GM12873 (cell line): ENCODE results near the gene IRAG1.

Source experiments
- TF ChIP-seq, protein P1 (sequence below): IDR thresholded peaks from 2 replicates; pipeline ENCODE4 v1.5.1; 2012; ENCODE audit warnings: low read depth, mild to moderate bottlenecking, moderate library complexity, low read length, control low read depth; ENCODE audit not compliant: insufficient read depth; ENCODE audit errors: missing control alignments

IRAG1 gene

DNA sequence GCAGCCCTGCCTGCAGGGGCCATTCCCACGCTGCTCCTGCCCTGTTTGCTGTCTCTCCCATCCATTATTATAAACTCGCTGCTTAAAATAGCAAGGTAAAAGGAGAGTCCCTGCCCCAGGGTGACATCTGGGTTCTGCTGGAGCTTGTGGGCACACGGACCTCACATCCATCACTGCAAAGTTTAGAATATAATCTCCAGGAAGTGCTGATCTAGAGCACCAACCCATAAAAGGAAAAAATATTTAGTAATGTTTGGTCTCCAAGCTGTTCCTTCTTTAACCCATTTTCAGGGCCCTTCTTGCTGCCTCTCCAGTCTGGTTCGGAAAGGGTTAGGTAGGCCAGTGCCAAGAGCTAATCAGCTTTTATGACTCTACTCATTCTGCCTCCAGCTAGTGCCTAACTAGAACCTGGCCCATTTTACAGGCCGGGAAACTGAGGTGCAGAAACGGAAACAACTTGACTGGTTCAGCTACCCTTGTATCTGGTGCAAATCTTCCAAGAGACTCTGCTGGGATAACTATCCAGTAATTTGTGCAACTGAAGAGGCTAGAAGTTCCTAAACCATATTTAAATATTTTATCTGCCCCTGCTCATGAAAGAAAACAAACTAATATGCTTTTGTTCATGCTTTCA, 37.5 kb downstream of the IRAG1 start:
- TF ChIP-seq, protein P1, sequence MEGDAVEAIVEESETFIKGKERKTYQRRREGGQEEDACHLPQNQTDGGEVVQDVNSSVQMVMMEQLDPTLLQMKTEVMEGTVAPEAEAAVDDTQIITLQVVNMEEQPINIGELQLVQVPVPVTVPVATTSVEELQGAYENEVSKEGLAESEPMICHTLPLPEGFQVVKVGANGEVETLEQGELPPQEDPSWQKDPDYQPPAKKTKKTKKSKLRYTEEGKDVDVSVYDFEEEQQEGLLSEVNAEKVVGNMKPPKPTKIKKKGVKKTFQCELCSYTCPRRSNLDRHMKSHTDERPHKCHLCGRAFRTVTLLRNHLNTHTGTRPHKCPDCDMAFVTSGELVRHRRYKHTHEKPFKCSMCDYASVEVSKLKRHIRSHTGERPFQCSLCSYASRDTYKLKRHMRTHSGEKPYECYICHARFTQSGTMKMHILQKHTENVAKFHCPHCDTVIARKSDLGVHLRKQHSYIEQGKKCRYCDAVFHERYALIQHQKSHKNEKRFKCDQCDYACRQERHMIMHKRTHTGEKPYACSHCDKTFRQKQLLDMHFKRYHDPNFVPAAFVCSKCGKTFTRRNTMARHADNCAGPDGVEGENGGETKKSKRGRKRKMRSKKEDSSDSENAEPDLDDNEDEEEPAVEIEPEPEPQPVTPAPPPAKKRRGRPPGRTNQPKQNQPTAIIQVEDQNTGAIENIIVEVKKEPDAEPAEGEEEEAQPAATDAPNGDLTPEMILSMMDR = no peak

DNA sequence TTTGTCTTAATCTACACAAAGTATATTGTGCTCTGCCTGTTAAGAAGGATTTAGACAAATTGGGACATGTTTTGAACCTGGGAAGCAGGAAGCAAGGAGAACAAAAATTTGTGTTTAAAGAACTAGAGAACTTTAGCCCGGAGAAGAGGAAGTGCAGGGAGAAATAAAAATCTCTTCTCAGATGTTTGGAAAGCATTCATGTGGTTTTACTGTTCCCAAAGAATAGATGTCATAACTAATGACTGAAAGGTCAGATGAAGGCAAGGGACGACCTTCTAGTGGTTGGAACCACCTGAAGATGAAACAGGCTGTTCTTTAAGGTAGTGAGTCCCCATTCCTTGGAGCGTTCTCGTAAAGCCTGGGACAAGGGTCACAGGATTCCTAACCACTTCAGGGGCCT, 38.3 kb downstream of the IRAG1 start:
- TF ChIP-seq, protein P1 = no peak

DNA sequence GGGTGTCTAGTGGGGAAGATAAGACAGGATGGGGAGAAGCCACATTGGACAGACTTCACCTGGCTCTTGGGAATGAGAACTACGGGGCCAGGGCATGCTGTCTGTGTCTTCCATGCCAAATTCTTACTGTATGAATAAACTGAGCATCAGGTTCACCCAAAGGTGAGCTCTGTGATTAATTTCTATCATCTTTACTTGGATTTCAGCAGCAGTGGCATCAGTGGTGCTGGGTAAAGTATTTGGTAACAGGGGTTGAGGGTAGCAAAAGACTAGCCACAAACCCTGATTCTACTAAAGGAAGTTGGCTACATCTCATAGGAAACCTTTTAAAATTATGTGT, 38.8 kb downstream of the IRAG1 start:
- TF ChIP-seq, protein P1 = no peak

DNA sequence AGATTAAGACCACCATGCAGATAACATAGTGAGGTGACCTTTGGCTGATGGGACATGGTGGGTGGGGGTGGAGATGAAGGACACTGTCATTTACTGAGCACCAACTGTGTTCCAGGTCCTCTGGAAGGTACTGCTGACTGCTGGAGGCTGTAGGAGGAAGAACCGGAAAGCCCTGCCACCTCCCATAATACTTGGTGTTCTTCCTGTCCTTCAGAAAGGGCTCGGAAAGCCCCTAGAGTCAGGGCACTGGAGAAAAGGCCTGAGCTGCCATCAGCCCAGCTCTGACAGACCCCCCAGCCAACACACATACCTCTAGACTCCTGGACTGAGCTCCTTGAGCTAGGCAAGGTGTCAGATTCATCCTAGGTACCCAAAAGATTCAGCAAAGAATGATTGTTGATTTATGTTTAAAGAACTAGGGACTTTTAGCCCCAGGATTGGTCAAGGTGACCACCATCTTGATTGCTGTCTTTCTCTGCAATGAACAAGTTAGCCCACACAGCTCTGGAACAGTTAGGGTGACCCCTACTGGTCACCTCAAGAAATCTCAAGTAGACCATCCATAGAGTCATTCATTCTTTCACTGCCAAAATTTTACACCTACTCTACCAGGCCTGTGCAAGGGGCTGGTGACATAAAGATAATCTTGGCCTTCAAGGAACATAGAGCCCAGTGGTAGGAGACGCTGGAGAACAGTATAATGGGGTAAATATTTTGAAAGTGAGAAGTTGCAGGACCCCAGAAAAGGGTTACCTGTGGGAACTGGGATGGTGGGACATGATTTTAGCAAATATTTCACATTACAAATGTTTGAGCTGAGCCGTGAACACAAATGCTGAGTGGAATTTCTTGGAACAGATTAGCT, 39.4 kb downstream of the IRAG1 start:
- TF ChIP-seq, protein P1 = peak; percentile 82

DNA sequence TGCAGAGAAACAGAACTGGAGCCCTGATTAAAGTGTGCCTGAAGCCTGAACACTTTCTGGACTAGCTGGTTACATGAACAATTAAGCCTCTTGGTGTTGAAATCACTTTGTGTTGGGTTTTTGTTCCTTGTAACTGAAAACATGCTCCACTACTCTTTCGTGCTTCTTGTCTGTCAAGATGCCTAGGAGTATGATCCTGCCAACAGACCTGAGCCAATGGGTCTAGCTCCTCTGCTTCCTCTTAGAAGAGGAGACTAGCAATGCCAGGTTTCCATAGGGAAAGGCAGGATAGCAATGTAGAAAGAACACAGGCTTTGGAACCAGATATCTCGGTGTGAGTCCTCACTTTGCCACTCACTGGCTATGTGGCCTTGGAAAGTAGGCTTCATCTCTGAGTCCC, 40.3 kb downstream of the IRAG1 start:
- TF ChIP-seq, protein P1 = no peak

DNA sequence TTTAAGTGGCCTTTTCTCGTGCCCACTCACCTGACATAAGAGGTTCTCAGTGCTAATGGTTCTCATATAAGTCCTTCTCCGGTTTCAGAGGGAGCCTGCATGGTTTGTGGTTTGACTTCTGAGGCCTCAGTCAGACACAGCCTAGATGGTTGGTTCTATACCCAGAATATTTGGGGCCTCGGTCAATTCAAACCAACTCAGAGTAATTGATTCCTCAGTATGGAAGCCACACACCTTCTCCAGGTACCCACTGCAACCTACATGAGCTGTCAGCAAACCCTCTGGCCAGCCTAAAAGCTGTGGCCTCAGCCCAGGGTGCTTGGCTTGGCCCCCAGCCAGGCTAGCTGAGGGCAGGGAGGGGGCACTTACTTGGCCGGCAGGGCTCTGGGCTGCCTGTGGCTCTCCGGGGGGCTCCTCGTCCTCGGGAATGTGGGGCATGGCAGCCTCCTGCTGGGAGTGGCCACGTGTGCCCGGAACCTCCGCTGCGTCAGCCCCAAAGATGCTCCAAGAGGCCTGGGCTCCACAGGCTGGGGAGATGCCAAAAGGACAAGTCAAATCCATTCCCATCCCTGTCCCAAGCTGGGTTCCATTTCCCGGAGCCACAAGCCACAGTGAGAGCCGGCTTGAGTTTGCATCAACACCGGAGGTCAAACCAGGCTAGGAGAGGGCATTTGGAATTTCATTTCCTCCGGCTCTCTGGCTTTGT, 41.7 kb downstream of the IRAG1 start:
- TF ChIP-seq, protein P1 = no peak

DNA sequence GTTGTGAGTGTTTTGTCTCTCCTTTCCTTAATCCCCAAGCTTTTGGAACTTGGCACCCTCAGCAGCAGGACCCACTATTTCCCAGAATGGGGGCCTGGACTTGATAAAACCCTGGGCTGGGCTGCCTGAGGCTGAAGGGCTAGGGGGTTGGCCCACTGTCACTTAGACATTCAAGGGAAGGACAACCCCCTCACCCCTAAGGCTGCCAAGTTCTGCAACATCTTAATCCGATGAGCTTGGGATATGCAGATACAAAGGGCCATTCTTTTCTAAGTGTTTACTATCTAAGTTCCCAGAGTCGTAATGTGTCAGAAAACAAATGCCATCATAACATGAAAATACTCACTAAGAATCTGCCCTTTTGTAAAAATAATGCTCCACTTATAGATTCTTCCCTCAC, 42.9 kb downstream of the IRAG1 start:
- TF ChIP-seq, protein P1 = no peak
